IMR-90 (cell line): ENCODE measurements around the gene CD244. TPM values are rescaled to one million over a fixed set of nuclear protein-coding genes. Genes with fewer than 3 reads are reported as not detected.

Experiments used
- ATAC-seq: fragments of 200-7000 bp; cut with Tn5 transposase; 2 replicates; pipeline ENCODE4 v1.9.1; 2020; ENCODE audit warnings: low read depth, mild to moderate bottlenecking, moderate library complexity
- BruUV-seq: library from RNA; stranded (reverse); fragments of 400-500 nt; replicated peaks from 2 replicates; lab custom pipeline; 2021; lab: Mats Ljungman, UMichigan
- CTCF ChIA-PET: fragments of 300-600 bp; formaldehyde crosslinking; extraction: SDS; loops from one replicate; lab custom pipeline; 2021; ENCODE audit warnings: antibody characterized with exemption; lab: Yijun Ruan, JAX
- POLR2A ChIA-PET: fragments of 300-600 bp; sonication (Branson Sonifier 250); formaldehyde crosslinking; loops from one replicate; lab custom pipeline; 2022; ENCODE audit warnings: antibody characterized with exemption; ENCODE audit not compliant: unreplicated experiment; lab: Charles Lee
- DNase-seq: peaks from one replicate; pipeline ENCODE4 v3.0.0; 2013
- H2AFZ ChIP-seq: replicated peaks from 2 replicates; pipeline ENCODE3; 2013; ENCODE audit warnings: low read length, mild to moderate bottlenecking; ENCODE audit not compliant: poor library complexity
- H2AK5ac ChIP-seq: 2 replicates; pipeline ENCODE4 v1.6.1; 2013; ENCODE audit warnings: low read depth, low read length, inconsistent platforms
- H2AK9ac ChIP-seq: replicated peaks from 2 replicates; pipeline ENCODE3; 2013; ENCODE audit warnings: mild to moderate bottlenecking, low read depth, low read length, moderate library complexity; ENCODE audit not compliant: poor library complexity
- H2BK120ac ChIP-seq: 2 replicates; pipeline ENCODE4 v1.6.1; 2013; ENCODE audit warnings: low read depth, low read length, inconsistent platforms
- H2BK15ac ChIP-seq: 3 replicates; pipeline ENCODE4 v1.6.1; 2013; ENCODE audit warnings: low read depth, low read length, inconsistent platforms
- H2BK20ac ChIP-seq: 2 replicates; pipeline ENCODE4 v1.6.1; 2013; ENCODE audit warnings: low read depth, mild to moderate bottlenecking, inconsistent platforms, low read length, moderate library complexity
- H2BK5ac ChIP-seq: 2 replicates; pipeline ENCODE4 v1.6.1; 2013; ENCODE audit warnings: mild to moderate bottlenecking, low read depth, low read length, inconsistent platforms; ENCODE audit not compliant: poor library complexity, severe bottlenecking
- H3K14ac ChIP-seq: replicated peaks from 2 replicates; pipeline ENCODE4 v1.6.1; 2013; ENCODE audit warnings: low read depth, low read length, inconsistent platforms
- H3K18ac ChIP-seq: 2 replicates; pipeline ENCODE4 v1.6.1; 2013; ENCODE audit warnings: low read depth, low read length, control low read depth
- H3K23ac ChIP-seq: 2 replicates; pipeline ENCODE4 v1.6.1; 2013; ENCODE audit warnings: low read depth, low read length, inconsistent platforms
- H3K27ac ChIP-seq: 2 replicates; pipeline ENCODE4 v1.5.1; 2013; ENCODE audit warnings: mild to moderate bottlenecking, control low read depth, low read length; ENCODE audit not compliant: insufficient read depth
- H3K27me3 ChIP-seq: 2 replicates; pipeline ENCODE4 v1.6.1; 2013; ENCODE audit warnings: low read length; ENCODE audit not compliant: control insufficient read depth, insufficient read depth
- H3K36me3 ChIP-seq: 2 replicates; pipeline ENCODE4 v1.6.1; 2013; ENCODE audit warnings: low read length, mixed read lengths; ENCODE audit not compliant: control insufficient read depth, insufficient read depth
- H3K4ac ChIP-seq: 2 replicates; pipeline ENCODE4 v1.6.1; 2013; ENCODE audit warnings: low read depth, low read length, inconsistent platforms
- H3K4me1 ChIP-seq: 2 replicates; pipeline ENCODE4 v1.6.1; 2013; ENCODE audit warnings: low read length, mixed read lengths; ENCODE audit not compliant: control insufficient read depth, insufficient read depth
- H3K4me2 ChIP-seq: 2 replicates; pipeline ENCODE4 v1.6.1; 2013; ENCODE audit warnings: low read depth, mild to moderate bottlenecking, control low read depth, low read length, moderate library complexity
- H3K4me3 ChIP-seq: 2 replicates; pipeline ENCODE4 v1.5.1; 2013; ENCODE audit warnings: low read depth, mild to moderate bottlenecking, control low read depth, low read length, moderate library complexity; ENCODE audit not compliant: insufficient read depth
- H3K56ac ChIP-seq: 2 replicates; pipeline ENCODE4 v1.6.1; 2013; ENCODE audit warnings: low read length, inconsistent platforms; ENCODE audit not compliant: insufficient read depth; ENCODE audit errors: extremely low read depth
- H3K79me1 ChIP-seq, 2 experiments: 2 replicates each; pipeline ENCODE4 v1.6.1; 2013; ENCODE audit warnings: low read length in 2 of 2, inconsistent platforms in 1 of 2, low read depth in 1 of 2
- H3K9ac ChIP-seq: 2 replicates; pipeline ENCODE4 v1.6.1; 2013; ENCODE audit warnings: low read depth, low read length, control low read depth
- H3K9me1 ChIP-seq: 2 replicates; pipeline ENCODE4 v1.6.1; 2013; ENCODE audit warnings: low read length, inconsistent platforms; ENCODE audit not compliant: insufficient read depth
- H3K9me3 ChIP-seq: 2 replicates; pipeline ENCODE4 v1.6.1; 2013; ENCODE audit warnings: low read length; ENCODE audit not compliant: control insufficient read depth, insufficient read depth
- H4K20me1 ChIP-seq: 2 replicates; pipeline ENCODE4 v1.6.1; 2013; ENCODE audit warnings: low read length, inconsistent platforms; ENCODE audit not compliant: insufficient read depth
- H4K5ac ChIP-seq: 2 replicates; pipeline ENCODE4 v1.6.1; 2013; ENCODE audit warnings: mild to moderate bottlenecking, low read depth, low read length, control low read depth
- H4K8ac ChIP-seq, 2 experiments: 2 replicates each; pipeline ENCODE4 v1.6.1; 2013; ENCODE audit warnings: low read depth in 2 of 2, low read length in 2 of 2, control low read depth in 1 of 2, inconsistent platforms in 1 of 2
- H4K91ac ChIP-seq: 2 replicates; pipeline ENCODE4 v1.6.1; 2013; ENCODE audit warnings: low read depth, low read length, inconsistent platforms; ENCODE audit not compliant: insufficient read depth
- BHLHE40 ChIP-seq: fragments of 150-350 bp; IDR thresholded peaks from 2 replicates; pipeline ENCODE4 v1.6.1; 2016; ENCODE audit warnings: mild to moderate bottlenecking, low read depth, low read length
- CHD1 ChIP-seq: IDR thresholded peaks from 2 replicates; pipeline ENCODE4 v1.6.1; 2012; ENCODE audit warnings: low read depth, low read length, improper control_type of control experiment
- CTCF ChIP-seq: conservative IDR thresholded peaks from 2 replicates; pipeline ENCODE4 v1.5.1; 2012; ENCODE audit warnings: mild to moderate bottlenecking, low read depth, low read length, improper control_type of control experiment
- ELK1 ChIP-seq: fragments of 150-350 bp; IDR thresholded peaks from 2 replicates; pipeline ENCODE4 v1.6.1; 2016; ENCODE audit warnings: low read depth, mild to moderate bottlenecking, low read length, moderate library complexity, borderline replicate concordance
- NFE2L2 ChIP-seq: fragments of 150-350 bp; IDR thresholded peaks from 2 replicates; pipeline ENCODE4 v1.6.1; 2016; ENCODE audit warnings: low read depth, mild to moderate bottlenecking, low read length
- RAD21 ChIP-seq: IDR thresholded peaks from 2 replicates; pipeline ENCODE4 v1.6.1; 2012; ENCODE audit warnings: low read length, improper control_type of control experiment
- RCOR1 ChIP-seq: IDR thresholded peaks from 2 replicates; pipeline ENCODE4 v1.6.1; 2012; ENCODE audit warnings: mild to moderate bottlenecking, low read length, improper control_type of control experiment; ENCODE audit not compliant: insufficient replicate concordance
- RFX5 ChIP-seq: IDR thresholded peaks from 2 replicates; pipeline ENCODE4 v1.8.0; 2012; ENCODE audit warnings: low read depth, mild to moderate bottlenecking, low read length, moderate library complexity
- USF2 ChIP-seq: fragments of 150-350 bp; IDR thresholded peaks from 2 replicates; pipeline ENCODE4 v1.6.1; 2017; ENCODE audit warnings: mild to moderate bottlenecking, antibody characterized with exemption, low read length, low read depth
- WGBS, 2 experiments: methylation state at CpG; one replicate each; pipeline versions ENCODE4 v1.1.5 to v1.1.7; 2013; ENCODE audit warnings: missing lambda C conversion rate in 2 of 2; ENCODE audit not compliant: insufficient read length in 1 of 2; ENCODE audit errors: extremely low coverage in 2 of 2; 5-methylcytosine and 5-hydroxymethylcytosine counted together
- dilution Hi-C: fragments of 300-500 bp; cut with HindIII; formaldehyde crosslinking; loops from one replicate; pipeline ENCODE4 v1.14.3; 2018; ENCODE audit warnings: low sequenced_read_pairs; ENCODE audit not compliant: unreplicated experiment
- in situ Hi-C: fragments of 300-500 bp; cut with MboI; formaldehyde crosslinking; loops from 3 replicates; pipeline ENCODE4 v1.14.3; 2019; ENCODE audit warnings: low sequenced_read_pairs, inconsistent platforms, mixed read lengths
- intact Hi-C: fragments of 100-400 bp; cut with micrococcal nuclease; formaldehyde crosslinking; loops from 2 replicates; pipeline ENCODE4 v1.10.0; 2022
- polyA plus RNA-seq, 3 experiments: library from polyadenylated mRNA; depleted of rRNA; stranded (reverse); fragments of >200 nt; gene quantifications; 2 replicates each; pipeline ENCODE4 v1.2.3, GENCODE V29; 2012; ENCODE audit warnings: low replicate concordance in 1 of 3
- total RNA-seq: library from RNA; depleted of rRNA; stranded (reverse); fragments of >200 nt; gene quantifications from 2 replicates; pipeline ENCODE4 v1.2.3, GENCODE V29; 2012

CD244 gene
- total and polyA plus RNA-seq, 2 of the 4 experiments (the other 2 are of a cell fraction) = not detected

DNA sequence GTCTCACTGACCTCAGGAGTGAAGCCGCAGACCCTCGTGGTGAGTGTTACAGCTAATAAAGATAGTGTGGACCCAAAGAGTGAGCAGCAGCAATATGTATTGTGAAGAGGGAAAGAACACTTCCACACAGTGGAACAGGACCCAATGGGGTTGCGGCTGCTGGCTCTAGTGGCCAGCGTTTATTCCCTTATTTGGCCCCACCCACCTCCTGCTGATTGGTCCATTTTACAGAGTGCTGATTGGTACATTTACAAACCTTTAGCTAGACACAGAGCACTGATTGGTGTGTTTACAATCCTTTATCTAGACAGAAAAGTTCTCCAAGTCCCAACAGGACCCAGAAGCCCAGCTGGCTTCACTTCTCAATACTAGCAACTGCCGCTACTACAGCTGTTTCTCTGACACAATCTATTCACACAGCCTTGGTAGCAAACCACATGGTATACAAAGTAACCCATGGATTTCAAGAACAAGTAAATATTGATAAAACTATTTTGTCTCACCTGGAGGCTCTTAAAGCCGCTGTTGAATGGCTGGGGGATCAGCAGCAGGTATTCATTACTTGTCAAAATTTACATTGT lies 47.6 kb upstream of the CD244 start:
- CTCF ChIA-PET = no interaction called here

More for the DNA sequence above, 47.6 kb upstream of the CD244 start:
- in situ Hi-C loops = no loop called here
- H3K4me1 ChIP-seq = no peaks in the 10 kb centered on the region
- no peak overlapping the region for H3K9ac ChIP-seq
- no peak overlapping the region for H3K14ac ChIP-seq
- H2BK20ac ChIP-seq = no peak overlapping the region
- no peaks in the 10 kb centered on the region for H3K36me3 ChIP-seq
- ATAC-seq = no peak
- no peaks in the 10 kb centered on the region for H3K9me3 ChIP-seq
- H3K27ac ChIP-seq = no peak overlapping the region
- H4K5ac ChIP-seq = no peak overlapping the region
- WGBS, 2 experiments = 80% methylated on average over 1 of the region's 6 CpGs; no CpG with 5 or more reads in 1 of the 2 experiments
- H3K79me1 ChIP-seq = no peaks in the 10 kb centered on the region
- no peak overlapping the region for H2BK120ac ChIP-seq
- intact Hi-C loops = no loop called here
- TF ChIP-seq CHD1 (no peak), ELK1 (no peak), RAD21 (no peak), USF2 (no peak), RCOR1 (no peak), CTCF (no peak), RFX5 (no peak), BHLHE40 (no peak), NFE2L2 (no peak)
- no peaks in the 10 kb centered on the region; the same call in 1 of the 2 replicates for H3K27me3 ChIP-seq
- BruUV-seq = no TSS peak
- no peak overlapping the region for H3K23ac ChIP-seq
- POLR2A ChIA-PET = no interaction called here
- no peak overlapping the region for H3K4me2 ChIP-seq
- DNase-seq = no peak
- no peak overlapping the region for H2BK5ac ChIP-seq
- H3K4ac ChIP-seq = no peak overlapping the region
- H3K56ac ChIP-seq = no peak overlapping the region
- H4K8ac ChIP-seq = no peak overlapping the region
- H3K18ac ChIP-seq = no peak overlapping the region
- H2AFZ ChIP-seq = no peak overlapping the region
- H4K91ac ChIP-seq = no peak overlapping the region
- no peak overlapping the region for H3K4me3 ChIP-seq
- no peak overlapping the region for H2AK5ac ChIP-seq
- no peaks in the 10 kb centered on the region for H3K9me1 ChIP-seq
- H4K20me1 ChIP-seq = no peaks in the 10 kb centered on the region
- dilution Hi-C loops = no loop called here
- H2BK15ac ChIP-seq = no peak overlapping the region
- no peak overlapping the region for H2AK9ac ChIP-seq
